Hepatocyte (in vitro differentiated cells): ENCODE data around the gene CHIT1. TPM values are rescaled to one million over a fixed set of nuclear protein-coding genes. Genes with fewer than 3 reads are reported as not detected.

Experiments
- DNase-seq: peaks from one replicate; pipeline ENCODE4 v3.0.0-alpha.2; 2016; ENCODE audit warnings: low spot score
- H2AFZ ChIP-seq: fragments of 200-600 bp; sonication (generic); 2 replicates; pipeline ENCODE4 v1.6.0; 2016; ENCODE audit warnings: antibody characterized with exemption, mild to moderate bottlenecking
- H3K27ac ChIP-seq: fragments of 200-600 bp; sonication (generic); 2 replicates; pipeline ENCODE4 v1.5.1; 2016; ENCODE audit warnings: mild to moderate bottlenecking
- H3K27me3 ChIP-seq: fragments of 200-600 bp; sonication (generic); 2 replicates; pipeline ENCODE4 v1.6.1; 2016
- H3K36me3 ChIP-seq: fragments of 200-600 bp; sonication (generic); replicated peaks from 2 replicates; pipeline ENCODE4 v1.5.1; 2016; ENCODE audit warnings: low read depth; ENCODE audit not compliant: insufficient read depth
- H3K4me1 ChIP-seq: fragments of 200-600 bp; sonication (generic); 2 replicates; pipeline ENCODE4 v1.5.1; 2016; ENCODE audit warnings: mild to moderate bottlenecking, moderate library complexity; ENCODE audit not compliant: insufficient read depth
- H3K4me2 ChIP-seq: fragments of 200-600 bp; sonication (generic); 2 replicates; pipeline ENCODE4 v1.6.0; 2016
- H3K4me3 ChIP-seq: fragments of 200-600 bp; sonication (generic); 2 replicates; pipeline ENCODE4 v1.5.1; 2016; ENCODE audit warnings: mild to moderate bottlenecking
- H3K79me2 ChIP-seq: fragments of 200-600 bp; sonication (generic); 2 replicates; pipeline ENCODE4 v1.6.0; 2017; ENCODE audit warnings: mild to moderate bottlenecking
- H3K9me2 ChIP-seq: fragments of 200-600 bp; sonication (generic); replicated peaks from 2 replicates; pipeline ENCODE4 v1.6.0; 2017; ENCODE audit warnings: mild to moderate bottlenecking; ENCODE audit not compliant: insufficient read depth
- H3K9me3 ChIP-seq: fragments of 200-600 bp; sonication (generic); 2 replicates; pipeline ENCODE4 v1.5.1; 2016; ENCODE audit warnings: low read depth, mild to moderate bottlenecking
- H4K20me1 ChIP-seq: fragments of 200-600 bp; sonication (generic); 2 replicates; pipeline ENCODE4 v1.6.0; 2016; ENCODE audit warnings: mild to moderate bottlenecking; ENCODE audit not compliant: insufficient read depth, poor library complexity, severe bottlenecking
- CTCF ChIP-seq: fragments of 200-600 bp; sonication (generic); IDR thresholded peaks from 2 replicates; pipeline ENCODE4 v1.5.1; 2016; ENCODE audit warnings: antibody characterized with exemption, mild to moderate bottlenecking; ENCODE audit not compliant: poor library complexity
- EZH2 ChIP-seq: fragments of 200-600 bp; sonication (generic); IDR thresholded peaks from 2 replicates; pipeline ENCODE4 v1.6.1; 2016; ENCODE audit warnings: antibody characterized with exemption, mild to moderate bottlenecking, borderline replicate concordance
- EZH2phosphoT487 ChIP-seq: fragments of 200-600 bp; sonication (generic); IDR thresholded peaks from one replicate; pipeline ENCODE4 v1.6.1; 2018; ENCODE audit warnings: antibody characterized with exemption, mild to moderate bottlenecking, low read depth, moderate library complexity; ENCODE audit not compliant: unreplicated experiment, severe bottlenecking
- WGBS: methylation state at CpG from one replicate; pipeline ENCODE4 v1.1.6; 2016; ENCODE audit warnings: low lambda C conversion rate; ENCODE audit errors: missing lambda C conversion rate; 5-methylcytosine and 5-hydroxymethylcytosine counted together
- polyA plus RNA-seq: library from polyadenylated mRNA; unstranded; fragments of >200 nt; fragmentation: Nextera tagmentation; extraction: Ambion mirVana; gene quantifications from 2 replicates; pipeline ENCODE4 v1.2.1, GENCODE V29; 2016
- total RNA-seq: library from RNA; depleted of rRNA; stranded (reverse); fragments of >200 nt; gene quantifications from 2 replicates; pipeline ENCODE4 v1.2.3, GENCODE V29; 2014

Gene CHIT1
- total and polyA plus RNA-seq, 2 experiments from 2014 or later, result 0.93 to 1.1 TPM

- no peak overlapping the region for H3K27ac ChIP-seq
- H2AFZ ChIP-seq, result no peak overlapping the region
- no peak for TF ChIP-seq EZH2
- TF ChIP-seq CTCF, result peak; percentile 54
- no peak for TF ChIP-seq EZH2phosphoT487
- H3K4me2 ChIP-seq, result no peak overlapping the region
- H3K4me1 ChIP-seq, result peaks cover 7% of the 10 kb centered on the region
- 75% methylated on average over 8 of the region's 8 CpGs for WGBS
- DNase-seq, result peak; percentile 64
- H4K20me1 ChIP-seq, result no peaks in the 10 kb centered on the region
- H3K36me3 ChIP-seq, result no peaks in the 10 kb centered on the region
- H3K4me3 ChIP-seq, result no peak overlapping the region
- no peaks in the 10 kb centered on the region for H3K9me2 ChIP-seq
- no peaks in the 10 kb centered on the region for H3K27me3 ChIP-seq
- H3K9me3 ChIP-seq, result no peaks in the 10 kb centered on the region
- H3K79me2 ChIP-seq, result no peaks in the 10 kb centered on the region
Measured at GRCh38 chr1:203172184-203173010, 57.1 kb downstream of the CHIT1 start.

GRCh38 chr1:203171341-203172183, 57.9 kb downstream of the CHIT1 start:
- no peaks in the 10 kb centered on the region for H3K36me3 ChIP-seq
- WGBS, result 95% methylated on average over 22 of the region's 22 CpGs
- no peaks in the 10 kb centered on the region for H3K4me1 ChIP-seq
- no peak overlapping the region for H3K27ac ChIP-seq
- no peaks in the 10 kb centered on the region for H3K27me3 ChIP-seq
- H3K79me2 ChIP-seq, result no peaks in the 10 kb centered on the region
- DNase-seq, result no peak
- TF ChIP-seq CTCF (no peak), EZH2 (no peak), EZH2phosphoT487 (no peak)
- H3K9me2 ChIP-seq, result no peaks in the 10 kb centered on the region
- H3K9me3 ChIP-seq, result no peaks in the 10 kb centered on the region
- no peaks in the 10 kb centered on the region for H4K20me1 ChIP-seq
- no peak overlapping the region for H3K4me3 ChIP-seq
- H3K4me2 ChIP-seq, result no peak overlapping the region
- H2AFZ ChIP-seq, result no peak overlapping the region

GRCh38 chr1:203170625-203171330, 58.7 kb downstream of the CHIT1 start:
- 86% methylated on average over 8 of the region's 8 CpGs for WGBS
- H3K27me3 ChIP-seq, result no peaks in the 10 kb centered on the region
- DNase-seq, result no peak

More at GRCh38 chr1:203170625-203171330, 58.7 kb downstream of the CHIT1 start:
- Histone ChIP-seq H3K79me2 (no peaks in the 10 kb centered on the region), H3K36me3 (no peaks in the 10 kb centered on the region), H3K27ac (no peak overlapping the region), H2AFZ (no peak overlapping the region), H3K9me3 (no peaks in the 10 kb centered on the region), H3K4me3 (no peak overlapping the region), H3K4me1 (no peaks in the 10 kb centered on the region), H3K9me2 (no peaks in the 10 kb centered on the region), H4K20me1 (no peaks in the 10 kb centered on the region), H3K4me2 (no peak overlapping the region)
- TF ChIP-seq EZH2 (no peak), EZH2phosphoT487 (no peak), CTCF (no peak)
